ENCODE measurements around the gene CELF1.

DNA sequence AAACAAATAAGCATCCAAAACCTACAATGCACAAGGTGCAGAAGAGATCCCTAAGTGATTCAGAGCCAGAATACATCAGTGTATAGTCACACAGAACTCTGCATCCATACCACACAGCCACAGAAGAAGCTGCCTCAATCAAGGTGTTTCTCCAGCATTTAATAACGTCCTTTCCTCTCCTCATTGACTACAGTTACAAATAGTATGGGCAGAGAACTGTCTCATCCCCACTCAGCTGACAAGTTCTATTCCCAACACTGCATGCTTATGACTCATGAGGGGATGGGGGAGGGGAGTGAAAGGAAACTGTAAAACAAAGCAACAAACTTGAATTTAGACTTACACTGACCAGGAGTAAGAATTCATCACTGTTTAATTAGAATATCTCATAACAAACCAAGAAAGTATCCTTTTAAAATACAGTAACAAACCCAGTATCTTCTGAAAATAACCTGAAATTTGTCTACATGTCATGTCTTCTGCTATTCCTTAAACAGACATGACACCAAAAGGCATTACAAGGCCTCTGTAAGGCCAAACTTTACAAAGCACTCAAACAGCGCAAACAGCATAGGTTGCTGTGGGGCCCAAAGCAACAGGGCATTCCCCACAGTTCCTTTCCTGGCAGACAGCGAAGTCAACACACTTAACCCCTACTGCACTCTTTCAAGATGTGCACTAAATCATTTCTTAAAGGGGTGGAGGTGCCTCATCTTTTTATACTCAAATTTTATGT is 29.3 kb downstream of the CELF1 start:
- TF ChIP-seq POLR2AphosphoS5 (IDR thresholded peaks at IDR 0.05; ENCODE audit: low read depth, low read length) (no peak), POLR2A (IDR thresholded peaks at IDR 0.05; ENCODE audit: low read depth, low read length) (no peak), TAF1 (IDR thresholded peaks at IDR 0.05; ENCODE audit: low read depth, low read length) (no peak), PAX5 (IDR thresholded peaks at IDR 0.05; ENCODE audit: insufficient read depth, low read length, severe bottlenecking) (no peak)

All from GM12891 (cell line).